Glutamatergic neuron (in vitro differentiated cells): Measurements from ENCODE around the gene ARID1B. TPM values are rescaled to one million over a fixed set of nuclear protein-coding genes. Genes with fewer than 3 reads are reported as not detected.

ENCODE experiments used
- DNase-seq: peaks from one replicate; pipeline ENCODE4 v3.0.0; 2022
- H3K27ac Mint-ChIP-seq: one replicate; pipeline ENCODE4 v1.8.0; 2020; ENCODE audit warnings: mild to moderate bottlenecking, mixed read lengths, inconsistent platforms; ENCODE audit not compliant: unreplicated experiment
- H3K27me3 Mint-ChIP-seq: one replicate; pipeline ENCODE4 v1.8.0; 2020; ENCODE audit warnings: mild to moderate bottlenecking, moderate library complexity, mixed read lengths, inconsistent platforms; ENCODE audit not compliant: unreplicated experiment
- H3K36me3 Mint-ChIP-seq: one replicate; pipeline ENCODE4 v1.8.0; 2020; ENCODE audit warnings: mild to moderate bottlenecking, mixed read lengths, inconsistent platforms; ENCODE audit not compliant: unreplicated experiment
- H3K4me1 Mint-ChIP-seq: one replicate; pipeline ENCODE4 v1.8.0; 2020; ENCODE audit warnings: mild to moderate bottlenecking, low read depth, mixed read lengths, inconsistent platforms; ENCODE audit not compliant: unreplicated experiment
- H3K4me3 Mint-ChIP-seq: one replicate; pipeline ENCODE4 v1.8.0; 2020; ENCODE audit warnings: mild to moderate bottlenecking, mixed read lengths, inconsistent platforms; ENCODE audit not compliant: unreplicated experiment
- H3K9me3 Mint-ChIP-seq: one replicate; pipeline ENCODE4 v1.8.0; 2020; ENCODE audit warnings: mild to moderate bottlenecking, moderate library complexity, mixed read lengths, inconsistent platforms; ENCODE audit not compliant: unreplicated experiment
- total RNA-seq: library from RNA; stranded (reverse); fragmentation: NEBNext Ultra II Directional; extraction: Animal tissue kit (Norgen Biotek cat#: 25700); gene quantifications from one replicate; pipeline ENCODE4 v1.2.1, GENCODE V29; 2021; ENCODE audit not compliant: unreplicated experiment
- TF ChIP-seq, protein P1 (sequence below): fragments of 200-600 bp; sonication (generic); IDR thresholded peaks from one replicate; pipeline ENCODE4 v1.5.0; 2021; ENCODE audit not compliant: partially characterized antibody, unreplicated experiment

ARID1B gene
- total RNA-seq, 1 donor from 2014 or later = 202 TPM

DNA sequence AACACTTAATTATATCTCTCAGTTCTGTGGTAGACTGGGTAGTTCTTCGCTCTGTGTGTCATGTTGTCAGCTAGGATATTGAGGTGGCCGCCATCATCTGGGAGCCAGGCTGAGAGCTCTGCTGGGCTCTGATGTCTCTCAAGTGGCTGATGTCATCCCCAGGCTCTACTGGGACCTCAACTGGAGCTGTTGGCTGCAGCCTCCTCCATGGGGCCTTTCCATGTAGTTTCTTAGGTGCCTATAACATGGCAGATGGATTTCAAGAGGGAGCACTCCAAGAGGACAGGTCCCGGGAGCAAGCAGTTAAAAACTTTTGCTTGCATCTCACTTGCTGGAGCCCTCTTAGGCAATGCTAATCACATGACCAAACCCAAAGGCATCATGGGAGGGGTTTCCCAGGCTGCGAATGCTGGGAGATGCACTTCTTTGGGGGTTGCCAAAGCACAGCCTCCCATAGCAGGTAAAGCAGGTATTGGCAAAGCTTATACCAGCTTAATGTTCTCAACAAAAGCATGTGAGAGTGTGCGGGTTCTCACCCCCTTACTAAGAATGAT is 416.3 kb downstream of the ARID1B start:
- Mint-ChIP-seq H3K4me1 (peaks cover 3% of the 10 kb centered on the region), H3K36me3 (peaks cover 9% of the 10 kb centered on the region), H3K27me3 (no peaks in the 10 kb centered on the region), H3K27ac (no peak overlapping the region), H3K9me3 (peaks cover 5% of the 10 kb centered on the region), H3K4me3 (no peak overlapping the region)
- TF ChIP-seq, protein P1, sequence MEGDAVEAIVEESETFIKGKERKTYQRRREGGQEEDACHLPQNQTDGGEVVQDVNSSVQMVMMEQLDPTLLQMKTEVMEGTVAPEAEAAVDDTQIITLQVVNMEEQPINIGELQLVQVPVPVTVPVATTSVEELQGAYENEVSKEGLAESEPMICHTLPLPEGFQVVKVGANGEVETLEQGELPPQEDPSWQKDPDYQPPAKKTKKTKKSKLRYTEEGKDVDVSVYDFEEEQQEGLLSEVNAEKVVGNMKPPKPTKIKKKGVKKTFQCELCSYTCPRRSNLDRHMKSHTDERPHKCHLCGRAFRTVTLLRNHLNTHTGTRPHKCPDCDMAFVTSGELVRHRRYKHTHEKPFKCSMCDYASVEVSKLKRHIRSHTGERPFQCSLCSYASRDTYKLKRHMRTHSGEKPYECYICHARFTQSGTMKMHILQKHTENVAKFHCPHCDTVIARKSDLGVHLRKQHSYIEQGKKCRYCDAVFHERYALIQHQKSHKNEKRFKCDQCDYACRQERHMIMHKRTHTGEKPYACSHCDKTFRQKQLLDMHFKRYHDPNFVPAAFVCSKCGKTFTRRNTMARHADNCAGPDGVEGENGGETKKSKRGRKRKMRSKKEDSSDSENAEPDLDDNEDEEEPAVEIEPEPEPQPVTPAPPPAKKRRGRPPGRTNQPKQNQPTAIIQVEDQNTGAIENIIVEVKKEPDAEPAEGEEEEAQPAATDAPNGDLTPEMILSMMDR = no peak
- no peak for DNase-seq

DNA sequence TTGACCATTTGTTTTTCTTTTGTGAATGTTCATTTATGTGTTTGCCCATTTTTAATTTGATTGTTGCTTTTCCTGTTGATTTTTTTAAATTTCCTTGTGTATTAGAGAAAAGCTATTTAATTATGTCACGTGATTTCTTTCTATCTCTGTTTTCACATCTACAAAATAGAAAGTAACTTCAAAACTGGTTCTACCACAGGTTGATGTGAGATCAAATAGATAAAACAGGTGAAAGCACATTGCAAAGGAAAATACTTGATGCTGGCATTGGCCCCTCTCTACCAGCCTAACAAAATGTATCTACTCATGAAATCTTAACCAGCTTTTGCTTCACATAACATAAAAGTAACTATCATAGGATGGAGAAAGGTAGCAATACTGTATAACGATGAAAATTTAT is 416.9 kb downstream of the ARID1B start:
- Mint-ChIP-seq H3K27ac (no peak overlapping the region), H3K4me3 (no peak overlapping the region), H3K4me1 (peaks cover 3% of the 10 kb centered on the region), H3K9me3 (peaks cover 5% of the 10 kb centered on the region), H3K36me3 (peaks cover 9% of the 10 kb centered on the region), H3K27me3 (no peaks in the 10 kb centered on the region)
- DNase-seq = no peak
- TF ChIP-seq, protein P1 = no peak

DNA sequence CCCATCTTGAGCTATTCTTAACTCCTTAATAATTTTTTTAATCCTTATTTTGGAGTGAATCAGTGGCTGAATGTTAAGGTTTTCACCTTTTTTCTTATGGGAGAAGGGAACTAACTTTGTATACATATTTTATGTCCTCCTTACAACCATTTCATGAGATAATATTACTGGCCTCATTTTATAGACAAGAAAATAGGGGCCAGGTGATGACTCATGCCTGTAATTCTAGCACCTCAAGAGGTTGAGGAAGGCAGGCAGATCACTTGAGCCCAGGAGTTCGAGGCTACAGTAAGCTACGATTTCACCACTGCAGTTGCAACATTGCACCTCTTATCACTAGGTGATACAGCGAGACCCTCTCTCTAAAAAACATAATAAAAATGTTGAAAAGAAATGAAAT is 417.5 kb downstream of the ARID1B start:
- H3K36me3 Mint-ChIP-seq = peaks cover 9% of the 10 kb centered on the region
- H3K27me3 Mint-ChIP-seq = no peaks in the 10 kb centered on the region
- TF ChIP-seq, protein P1 = no peak
- H3K27ac Mint-ChIP-seq = no peak overlapping the region
- H3K4me3 Mint-ChIP-seq = no peak overlapping the region
- H3K4me1 Mint-ChIP-seq = peaks cover 3% of the 10 kb centered on the region
- no peak for DNase-seq
- H3K9me3 Mint-ChIP-seq = peaks cover 5% of the 10 kb centered on the region

DNA sequence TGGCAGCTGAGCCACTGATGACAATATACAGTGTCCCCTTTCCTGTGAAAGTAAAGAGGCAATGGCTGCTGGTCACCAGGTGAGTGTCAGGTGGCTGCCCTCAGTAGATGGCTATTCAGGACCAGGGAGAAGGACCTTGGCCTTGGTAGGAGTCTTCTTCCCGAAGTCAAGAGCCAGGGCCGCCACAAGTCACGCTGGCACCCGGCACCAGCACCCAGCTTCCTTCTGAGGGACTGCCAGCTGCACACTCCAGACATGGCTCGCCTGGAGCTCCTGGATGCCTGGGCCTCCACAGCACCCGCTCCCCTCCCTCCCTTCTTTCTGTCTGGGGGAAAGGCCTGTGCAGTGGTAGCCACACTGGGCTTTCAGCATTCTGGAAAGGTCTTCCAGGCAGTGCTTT is 419.2 kb downstream of the ARID1B start:
- Mint-ChIP-seq H3K27me3 (peaks cover 2% of the 10 kb centered on the region), H3K9me3 (peaks cover 1% of the 10 kb centered on the region), H3K4me3 (no peak overlapping the region), H3K4me1 (peaks cover 3% of the 10 kb centered on the region), H3K27ac (no peak overlapping the region), H3K36me3 (peaks cover 4% of the 10 kb centered on the region)
- TF ChIP-seq, protein P1 = no peak
- DNase-seq = no peak

DNA sequence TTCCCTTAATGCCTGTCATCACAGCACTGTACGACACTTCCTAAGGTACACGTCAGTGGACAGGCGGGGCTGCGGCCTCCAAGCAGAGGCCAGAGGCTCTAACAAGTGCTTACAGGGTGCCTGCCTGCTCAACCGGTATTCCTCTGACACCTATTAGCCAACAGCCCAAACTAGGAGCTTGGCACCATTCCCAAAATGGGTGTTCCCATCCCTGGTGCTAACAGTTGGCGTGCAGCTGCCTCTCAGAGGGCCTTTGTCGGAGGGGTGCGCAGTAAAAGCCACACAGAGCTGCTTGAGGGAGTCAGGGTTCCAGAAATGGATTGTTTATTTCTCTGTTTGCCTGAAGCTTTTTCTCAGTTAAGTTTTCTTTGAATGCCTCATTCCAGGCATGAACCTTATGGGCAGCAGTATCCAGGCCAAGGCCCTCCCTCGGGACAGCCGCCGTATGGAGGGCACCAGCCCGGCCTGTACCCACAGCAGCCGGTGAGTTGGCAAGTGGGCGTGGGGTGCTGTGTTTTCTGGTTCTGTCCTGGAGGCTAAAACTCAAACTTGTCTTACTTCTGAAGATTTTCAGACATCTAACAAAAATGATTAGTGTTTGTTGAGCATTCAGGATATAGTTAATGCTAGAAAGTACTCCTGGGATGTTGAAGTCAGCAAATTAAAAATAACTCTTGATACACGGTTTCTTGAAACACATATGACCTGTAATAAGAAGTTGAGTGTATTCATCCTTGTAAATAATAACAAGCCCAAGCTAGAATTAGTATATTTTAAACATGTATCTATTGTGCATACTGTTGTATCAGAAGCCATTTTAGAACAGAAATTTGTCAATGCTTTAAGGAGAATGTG is 421.5 kb downstream of the ARID1B start:
- Mint-ChIP-seq H3K9me3 (peaks cover 1% of the 10 kb centered on the region), H3K4me3 (no peak overlapping the region), H3K4me1 (no peaks in the 10 kb centered on the region), H3K36me3 (peaks cover 4% of the 10 kb centered on the region), H3K27me3 (peaks cover 2% of the 10 kb centered on the region), H3K27ac (no peak overlapping the region)
- no peak for DNase-seq
- TF ChIP-seq, protein P1 = no peak
